Upper lobe of left lung (tissue), 6 donors: Measurements from ENCODE around the gene SERP2. TPM values are rescaled to one million over a fixed set of nuclear protein-coding genes. Genes with fewer than 3 reads are reported as not detected.

Experiments used
- ATAC-seq, 2 donors: fragments of 200-7000 bp; cut with Tn5 transposase; one replicate each; pipeline ENCODE4 v1.9.1; 2022; ENCODE audit warnings: mild to moderate bottlenecking in 2 of 2, moderate library complexity in 2 of 2; ENCODE audit not compliant: low FRiP score in 2 of 2
- DNase-seq, 2 donors: peaks; one replicate each; pipeline ENCODE4 v3.0.0-alpha.2; 2019 to 2020
- H3K27ac ChIP-seq, 4 donors: fragments of 200-600 bp; sonication (generic); one replicate each; pipeline ENCODE4 v1.5.1; 2016 to 2019
- H3K27me3 ChIP-seq, 4 donors: fragments of 200-600 bp; sonication (generic); one replicate each; pipeline ENCODE4 v1.5.1; 2017 to 2019
- H3K36me3 ChIP-seq, 4 donors: fragments of 200-600 bp; sonication (generic); one replicate each; pipeline ENCODE4 v1.5.1; 2016 to 2019
- H3K4me1 ChIP-seq, 4 donors: fragments of 200-600 bp; sonication (generic); one replicate each; pipeline ENCODE4 v1.5.1; 2018 to 2019
- H3K4me3 ChIP-seq, 4 donors: fragments of 200-600 bp; sonication (generic); one replicate each; pipeline ENCODE4 v1.5.1; 2017 to 2019; ENCODE audit warnings: mild to moderate bottlenecking in 2 of 4, moderate library complexity in 1 of 4
- H3K9me3 ChIP-seq, 4 donors: fragments of 200-600 bp; sonication (generic); one replicate each; pipeline ENCODE4 v1.5.1; 2018 to 2019
- CTCF ChIP-seq, 6 experiments: fragments of 450-650 bp in 4 of 6; fragments of 200-600 bp in 2 of 6; sonication (generic) in 2 of 6; IDR thresholded peaks; one replicate each; pipeline ENCODE4 v1.5.1; 2016 to 2019; ENCODE audit warnings: antibody characterized with exemption in 6 of 6
- EP300 ChIP-seq, 4 donors: sonication (generic); formaldehyde crosslinking; IDR thresholded peaks; one replicate each; pipeline ENCODE4 v1.5.1; 2017; ENCODE audit warnings: antibody characterized with exemption in 4 of 4, control low read depth in 2 of 4
- POLR2A ChIP-seq, 4 donors: fragments of 450-650 bp; IDR thresholded peaks; one replicate each; pipeline ENCODE4 v1.5.1; 2016 to 2017; ENCODE audit warnings: antibody characterized with exemption in 4 of 4, mild to moderate bottlenecking in 2 of 4
- POLR2AphosphoS5 ChIP-seq, 2 donors: sonication (generic); formaldehyde crosslinking; IDR thresholded peaks; one replicate each; pipeline ENCODE4 v1.5.1; 2017; ENCODE audit warnings: antibody characterized with exemption in 2 of 2
- WGBS, 2 donors: methylation state at CpG; one replicate each; pipeline ENCODE4 v1.1.5; 2017 to 2018; 5-methylcytosine and 5-hydroxymethylcytosine counted together
- total RNA-seq, 6 donors: library from RNA; depleted of rRNA in 4 of 6; stranded (reverse); fragments of >200 nt in 4 of 6; gene quantifications; one replicate each; pipeline versions ENCODE4 v1.1.0 to v1.2.1, GENCODE V29; 2016 to 2021
- donor health status: DM: no; HTN: no; CAD: no; lungs with moderate emphysema.
- donor health status: DM: no; HTN: yes; CAD: no; lungs with severe emphysema.

Gene SERP2
- total RNA-seq, 6 donors from 2014 or later: 0.89 to 27.2 (median 3.8) TPM

DNA sequence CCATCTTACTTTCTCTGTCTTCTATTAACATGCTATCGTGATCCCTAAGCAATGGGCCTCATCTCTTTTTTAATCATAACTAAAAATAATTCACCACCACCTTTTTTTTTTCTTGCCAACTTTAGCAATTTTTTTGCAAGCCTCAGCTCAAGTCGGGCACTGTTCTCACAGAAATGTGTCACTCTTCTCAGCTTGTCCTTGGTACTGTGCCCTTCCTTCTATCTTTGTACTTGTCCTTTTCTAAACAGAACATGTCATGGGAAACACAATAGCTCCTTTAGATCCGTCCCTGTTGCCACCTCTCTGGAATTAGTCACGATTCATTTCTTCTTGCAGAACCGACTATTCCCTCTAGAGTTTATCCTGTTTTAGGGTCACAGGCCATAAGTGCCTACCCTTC lies 10.3 kb downstream of the SERP2 start:
- Histone ChIP-seq H3K4me1 (no peaks in the 10 kb centered on the region), H3K36me3 (no peaks in the 10 kb centered on the region), H3K27ac (no peak overlapping the region), H3K9me3 (no peaks in the 10 kb centered on the region), H3K27me3 (no peaks in the 10 kb centered on the region), H3K4me3 (no peak overlapping the region)
- no peak for TF ChIP-seq POLR2AphosphoS5 (IDR thresholded peaks at IDR 0.05)
- TF ChIP-seq EP300 (IDR thresholded peaks at IDR 0.05): no peak
- TF ChIP-seq POLR2A (IDR thresholded peaks at IDR 0.05): no peak
- ATAC-seq (no peak), DNase-seq (no peak)
- WGBS, 2 donors: 67 to 72% methylated on average over 5 of the region's 5 CpGs

DNA sequence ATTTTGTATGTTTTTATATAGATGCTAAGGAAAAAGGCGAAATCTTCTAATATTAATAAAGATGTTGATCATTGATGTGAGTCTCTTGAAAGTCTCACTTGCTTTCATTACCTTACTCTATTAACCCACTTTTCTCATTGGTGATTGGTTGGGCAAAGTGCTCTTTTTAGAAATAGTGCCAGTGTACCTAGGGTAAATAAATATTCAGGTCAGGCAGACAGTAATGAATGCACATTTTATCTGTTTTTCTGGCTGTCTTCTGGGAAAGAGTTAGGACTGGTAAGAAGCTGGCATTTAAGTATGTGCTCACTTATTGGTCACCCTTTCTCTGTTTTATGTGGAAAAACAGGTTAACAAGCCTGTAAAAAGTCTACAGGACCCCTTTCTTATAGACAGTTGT lies 11.2 kb downstream of the SERP2 start:
- TF ChIP-seq POLR2A (IDR thresholded peaks at IDR 0.05) (no peak), CTCF (IDR thresholded peaks at IDR 0.05) (no peak), POLR2AphosphoS5 (IDR thresholded peaks at IDR 0.05) (no peak), EP300 (IDR thresholded peaks at IDR 0.05) (no peak)
- no peak overlapping the region for H3K27ac ChIP-seq
- no peaks in the 10 kb centered on the region for H3K36me3 ChIP-seq
- no peak for DNase-seq
- H3K4me1 ChIP-seq: no peaks in the 10 kb centered on the region
- 97 to 100% methylated on average over 1 of the region's 1 CpG for WGBS, 2 donors
- ATAC-seq: no peak
- no peaks in the 10 kb centered on the region for H3K27me3 ChIP-seq
- H3K9me3 ChIP-seq: no peaks in the 10 kb centered on the region
- no peak overlapping the region for H3K4me3 ChIP-seq

GRCh38 chr13:44385401-44385800 lies 11.8 kb downstream of the SERP2 start:
- Histone ChIP-seq H3K36me3 (no peaks in the 10 kb centered on the region), H3K4me3 (no peak overlapping the region), H3K27ac (no peak overlapping the region), H3K4me1 (no peaks in the 10 kb centered on the region), H3K27me3 (no peaks in the 10 kb centered on the region), H3K9me3 (no peaks in the 10 kb centered on the region)
- WGBS, 2 donors: 100% methylated on average over 3 of the region's 3 CpGs
- DNase-seq (no peak), ATAC-seq (no peak)
- TF ChIP-seq POLR2A (IDR thresholded peaks at IDR 0.05): no peak
- TF ChIP-seq CTCF (IDR thresholded peaks at IDR 0.05): no peak
- no peak for TF ChIP-seq POLR2AphosphoS5 (IDR thresholded peaks at IDR 0.05)
- TF ChIP-seq EP300 (IDR thresholded peaks at IDR 0.05): no peak

DNA sequence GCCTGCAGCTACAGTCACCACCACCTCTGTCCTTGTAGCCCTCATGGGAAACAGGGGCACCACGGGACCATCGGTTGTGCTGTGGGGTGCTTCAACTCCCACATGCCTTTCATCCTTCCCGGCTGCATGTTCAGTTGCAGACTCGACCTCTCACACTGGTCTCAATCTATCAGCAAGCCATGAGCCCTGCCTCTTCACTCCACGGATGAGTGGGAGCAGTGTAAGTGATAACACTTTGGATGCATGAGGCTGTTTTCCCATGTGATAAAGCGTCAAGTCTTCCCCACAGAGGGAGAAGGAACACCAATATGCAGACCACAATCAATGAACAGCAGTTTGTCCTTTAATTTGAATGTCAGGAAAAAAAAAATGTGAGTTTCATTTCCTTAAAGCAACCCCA lies 12.2 kb downstream of the SERP2 start:
- Histone ChIP-seq H3K36me3 (no peaks in the 10 kb centered on the region), H3K27me3 (no peaks in the 10 kb centered on the region), H3K4me3 (no peak overlapping the region), H3K9me3 (no peaks in the 10 kb centered on the region), H3K4me1 (no peaks in the 10 kb centered on the region), H3K27ac (no peak overlapping the region)
- no peak for TF ChIP-seq CTCF (IDR thresholded peaks at IDR 0.05)
- no peak for TF ChIP-seq POLR2A (IDR thresholded peaks at IDR 0.05)
- TF ChIP-seq POLR2AphosphoS5 (IDR thresholded peaks at IDR 0.05): no peak
- no peak for TF ChIP-seq EP300 (IDR thresholded peaks at IDR 0.05)
- DNase-seq: no peak
- ATAC-seq: peak in 1 of 2 donors; percentile 17
- WGBS, 2 donors: 80 to 89% methylated on average over 6 of the region's 6 CpGs

GRCh38 chr13:44386913-44387556 lies 13.4 kb downstream of the SERP2 start:
- DNase-seq (no peak), ATAC-seq (no peak)
- H3K4me3 ChIP-seq: no peak overlapping the region
- TF ChIP-seq EP300 (IDR thresholded peaks at IDR 0.05): no peak
- TF ChIP-seq POLR2A (IDR thresholded peaks at IDR 0.05): no peak
- no peak for TF ChIP-seq CTCF (IDR thresholded peaks at IDR 0.05)
- no peak for TF ChIP-seq POLR2AphosphoS5 (IDR thresholded peaks at IDR 0.05)
- no peaks in the 10 kb centered on the region for H3K27me3 ChIP-seq
- H3K27ac ChIP-seq: no peak overlapping the region
- no peaks in the 10 kb centered on the region for H3K36me3 ChIP-seq
- H3K9me3 ChIP-seq: no peaks in the 10 kb centered on the region
- H3K4me1 ChIP-seq: no peaks in the 10 kb centered on the region
- 68 to 76% methylated on average over 7 of the region's 7 CpGs for WGBS, 2 donors
